ENCODE data around the gene PDE5A. TPM values are rescaled to one million over a fixed set of nuclear protein-coding genes. Genes with fewer than 3 reads are reported as not detected.
"Not testable (repeated sequence)": the region's sequence is repeated elsewhere in the genome, so short reads cannot be mapped to it uniquely, and the experiment has no call there.

PDE5A gene
- total and polyA plus RNA-seq, 12 donors, result 6.7 to 23.2 (median 14.2) TPM

DNA sequence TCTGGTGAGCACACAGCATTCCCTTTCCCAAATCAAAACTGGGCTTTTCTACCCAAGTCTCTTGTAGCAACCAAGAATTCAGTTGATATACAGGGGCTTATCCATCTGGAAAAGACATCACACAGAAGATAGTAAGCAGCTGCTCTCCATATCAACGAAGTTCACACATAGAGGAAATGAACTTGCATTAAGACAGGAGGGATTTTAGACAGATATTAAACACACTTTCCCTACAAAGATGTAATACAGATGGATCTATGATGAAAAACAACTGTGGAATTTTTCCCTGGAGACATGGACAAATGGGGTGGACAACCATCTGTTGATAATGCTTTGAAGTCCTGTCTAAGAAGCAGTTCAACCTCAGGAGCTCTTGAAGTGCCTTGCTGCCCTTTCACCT lies 9.8 kb upstream of the PDE5A start:
- no peaks in the 10 kb centered on the region for H3K36me3 ChIP-seq (replicated peaks in 1 of 2)
- no peak for DNase-seq
- 22 to 50% (median 47%) methylated on average over 1 of the region's 1 CpG for WGBS, 4 donors
- no peaks in the 10 kb centered on the region for H3K27me3 ChIP-seq
- H3K4me1 ChIP-seq (replicated peaks in 1 of 2), result no peaks in the 10 kb centered on the region
- TF ChIP-seq, protein P1, sequence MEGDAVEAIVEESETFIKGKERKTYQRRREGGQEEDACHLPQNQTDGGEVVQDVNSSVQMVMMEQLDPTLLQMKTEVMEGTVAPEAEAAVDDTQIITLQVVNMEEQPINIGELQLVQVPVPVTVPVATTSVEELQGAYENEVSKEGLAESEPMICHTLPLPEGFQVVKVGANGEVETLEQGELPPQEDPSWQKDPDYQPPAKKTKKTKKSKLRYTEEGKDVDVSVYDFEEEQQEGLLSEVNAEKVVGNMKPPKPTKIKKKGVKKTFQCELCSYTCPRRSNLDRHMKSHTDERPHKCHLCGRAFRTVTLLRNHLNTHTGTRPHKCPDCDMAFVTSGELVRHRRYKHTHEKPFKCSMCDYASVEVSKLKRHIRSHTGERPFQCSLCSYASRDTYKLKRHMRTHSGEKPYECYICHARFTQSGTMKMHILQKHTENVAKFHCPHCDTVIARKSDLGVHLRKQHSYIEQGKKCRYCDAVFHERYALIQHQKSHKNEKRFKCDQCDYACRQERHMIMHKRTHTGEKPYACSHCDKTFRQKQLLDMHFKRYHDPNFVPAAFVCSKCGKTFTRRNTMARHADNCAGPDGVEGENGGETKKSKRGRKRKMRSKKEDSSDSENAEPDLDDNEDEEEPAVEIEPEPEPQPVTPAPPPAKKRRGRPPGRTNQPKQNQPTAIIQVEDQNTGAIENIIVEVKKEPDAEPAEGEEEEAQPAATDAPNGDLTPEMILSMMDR (IDR thresholded peaks at IDR 0.05), result no peak
- no peak for TF ChIP-seq POLR2A (IDR thresholded peaks at IDR 0.05)
- H3K9me3 ChIP-seq (replicated peaks in 1 of 3), result no peaks in the 10 kb centered on the region
- intact Hi-C loops (cut with DNase I), result no loop called here
- H3K4me3 ChIP-seq, result no peak overlapping the region
- H3K27ac ChIP-seq, result no peak overlapping the region

DNA sequence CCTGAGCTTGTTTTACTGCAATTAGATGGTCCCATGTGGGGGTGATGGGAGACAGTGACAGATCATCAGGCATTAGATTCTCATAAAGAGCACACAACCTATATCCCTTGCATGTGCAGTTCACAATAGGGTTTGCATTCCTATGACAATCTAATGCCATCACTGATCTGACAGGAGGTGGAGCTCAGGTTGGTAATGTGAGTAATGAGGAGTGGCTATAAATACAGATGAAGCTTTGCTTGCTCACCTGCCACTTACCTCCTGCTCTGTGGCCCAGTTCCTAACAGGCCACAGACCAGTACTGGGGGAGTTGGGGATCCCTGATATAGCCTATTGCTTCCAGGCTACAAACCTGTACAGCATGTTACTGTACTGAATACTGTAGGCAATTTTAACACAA lies 8.2 kb upstream of the PDE5A start:
- H3K27me3 ChIP-seq; H3K27ac ChIP-seq; intact Hi-C loops (cut with DNase I); DNase-seq; H3K4me3 ChIP-seq; H3K9me3 ChIP-seq (replicated peaks in 1 of 3); H3K36me3 ChIP-seq (replicated peaks in 1 of 2); H3K4me1 ChIP-seq (replicated peaks in 1 of 2): not testable (repeated sequence)

DNA sequence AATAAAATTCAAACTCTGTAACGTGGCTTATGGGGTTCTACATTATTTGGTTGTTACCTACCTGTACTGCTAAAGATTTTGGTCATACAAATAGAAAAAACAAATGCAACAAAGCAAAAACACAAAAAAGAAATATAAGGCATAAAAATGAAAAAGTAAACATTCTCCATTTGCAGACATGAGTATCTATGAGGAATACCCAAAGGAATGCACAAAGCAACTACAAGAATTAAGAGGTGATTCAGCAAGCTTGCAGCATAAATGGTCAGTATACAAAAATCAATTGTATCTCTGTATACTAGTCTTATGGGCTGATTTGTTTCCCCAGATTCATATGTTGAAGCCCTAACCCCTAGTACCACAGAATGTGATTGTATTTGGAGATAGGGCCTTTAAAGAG lies 3.6 kb upstream of the PDE5A start:
- TF ChIP-seq, protein P1 (IDR thresholded peaks at IDR 0.05), result no peak
- no peak for TF ChIP-seq POLR2A (IDR thresholded peaks at IDR 0.05)
- Histone ChIP-seq H3K27ac (no peak overlapping the region), H3K27me3 (no peaks in the 10 kb centered on the region), H3K9me3 (replicated peaks in 1 of 3) (no peaks in the 10 kb centered on the region), H3K4me1 (replicated peaks in 1 of 2) (peaks cover 4 to 8% of the 10 kb centered on the region in 2 donors), H3K36me3 (replicated peaks in 1 of 2) (no peaks in the 10 kb centered on the region), H3K4me3 (no peak overlapping the region)
- DNase-seq, result no peak
- intact Hi-C loops (cut with DNase I), result loop anchor here in 1 of 2 donors (5.0 kb wide), 1 partner anchor 420 kb away; no protein-coding TSS in a partner anchor
- WGBS, 4 donors, result 68 to 83% (median 74%) methylated on average over 1 of the region's 1 CpG

DNA sequence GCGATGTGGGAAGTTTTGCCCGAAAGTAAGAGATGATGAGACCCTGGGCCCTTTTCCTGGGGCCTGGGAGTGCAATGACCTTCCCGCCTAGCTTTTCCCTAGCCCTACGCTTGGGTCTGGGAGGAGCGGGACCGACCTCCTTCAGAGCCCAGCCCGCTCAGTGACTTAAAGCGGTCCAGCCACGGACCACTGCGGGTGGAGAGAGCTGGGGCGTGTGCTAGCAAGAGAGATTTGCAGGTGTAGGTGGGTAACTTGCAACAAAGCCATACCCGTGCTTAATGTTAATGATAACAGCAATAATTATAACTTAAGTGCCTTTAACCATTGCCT lies 503 bp upstream of the PDE5A start:
- no peaks in the 10 kb centered on the region for H3K9me3 ChIP-seq (replicated peaks in 1 of 3)
- intact Hi-C loops (cut with DNase I), result loop anchor here (5.0 to 10.0 kb wide), 2 partner anchors 64 to 67 kb away; no protein-coding TSS in a partner anchor
- no peak for TF ChIP-seq POLR2A (IDR thresholded peaks at IDR 0.05)
- no peak for DNase-seq
- H3K4me1 ChIP-seq (replicated peaks in 1 of 2), result peaks cover 4 to 8% of the 10 kb centered on the region in 2 donors
- 0 to 1% (median 1%) methylated on average over 11 to 12 of the region's 12 CpGs for WGBS, 4 donors
- H3K4me3 ChIP-seq, result peak overlapping the region in 2 of 4 donors; percentile 56 to 89
- H3K27me3 ChIP-seq, result no peaks in the 10 kb centered on the region
- H3K36me3 ChIP-seq (replicated peaks in 1 of 2), result no peaks in the 10 kb centered on the region
- H3K27ac ChIP-seq, result peak overlapping the region in 3 of 5 donors; percentile 62 to 89 (median 80)

DNA sequence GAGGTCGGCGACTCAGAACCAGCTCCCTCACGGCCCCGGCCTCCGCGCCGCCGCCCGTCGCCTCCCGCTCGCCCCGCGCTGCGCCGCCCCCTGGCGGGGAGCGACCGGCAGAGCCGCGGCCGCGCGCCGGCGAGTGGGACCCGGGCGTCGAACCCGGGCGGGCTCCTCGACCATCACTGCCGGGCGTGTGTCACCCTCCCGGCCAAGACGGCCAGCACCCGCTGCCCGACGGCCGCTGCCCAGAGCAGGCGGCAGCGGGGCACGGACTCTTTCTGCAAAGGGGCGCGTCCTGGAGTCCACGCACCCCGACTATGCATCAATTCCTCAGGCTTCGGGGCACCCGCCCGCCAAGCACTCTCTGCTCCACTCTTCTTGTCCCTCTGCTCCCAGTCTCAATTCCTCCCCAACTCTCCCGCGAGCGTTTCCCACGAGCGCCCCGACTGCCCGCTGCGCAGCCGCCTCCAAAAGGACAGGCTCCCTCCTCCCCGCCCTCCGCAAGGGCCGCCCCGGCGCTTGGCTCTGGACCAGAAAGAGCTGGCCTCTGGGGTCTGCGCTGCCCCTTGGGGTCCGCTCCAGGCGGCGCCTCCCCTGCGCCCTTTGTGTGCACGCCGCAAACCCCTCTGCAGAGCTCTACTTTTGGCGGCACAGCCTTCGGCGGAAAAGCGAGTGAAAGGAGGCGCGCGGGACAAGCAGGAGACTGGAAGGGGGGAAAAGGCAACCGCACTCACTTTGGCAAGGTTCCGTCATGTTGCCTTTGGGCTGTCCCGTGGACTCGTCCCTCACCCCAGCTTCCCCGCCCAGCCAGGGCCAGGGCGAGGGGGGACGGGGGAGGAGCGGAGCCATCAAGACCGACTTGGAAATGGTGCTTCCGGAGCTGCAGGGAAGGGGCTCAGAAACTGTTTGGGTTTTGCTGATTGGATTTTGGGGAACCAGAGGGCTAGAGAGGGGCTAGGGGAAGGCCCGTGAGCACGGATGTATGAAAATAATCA lies 1.0 kb downstream of the PDE5A start:
- intact Hi-C loops (cut with DNase I), result loop anchor here (5.0 to 10.0 kb wide), 2 partner anchors 63 to 65 kb away; no protein-coding TSS in a partner anchor
- Histone ChIP-seq H3K27me3 (no peaks in the 10 kb centered on the region), H3K36me3 (replicated peaks in 1 of 2) (no peaks in the 10 kb centered on the region), H3K4me1 (replicated peaks in 1 of 2) (peaks cover 4 to 14% of the 10 kb centered on the region in 2 donors), H3K4me3 (peak overlapping the region; percentile 49 to 89 (median 67)), H3K9me3 (replicated peaks in 1 of 3) (no peaks in the 10 kb centered on the region), H3K27ac (peak overlapping the region in 4 of 5 donors; percentile 62 to 89 (median 72))
- peak; percentile 46 to 69 (median 49) for DNase-seq
- TF ChIP-seq, protein P1 (IDR thresholded peaks at IDR 0.05), result peak in 3 of 6 experiments; percentile 53 to 78 (median 54)
- TF ChIP-seq POLR2A (IDR thresholded peaks at IDR 0.05), result no peak
- 0 to 6% (median 1%) methylated on average over 20 to 90 of the region's 90 CpGs for WGBS, 4 donors

Measured in adrenal gland (tissue), 12 donors.